Smooth muscle cell (in vitro differentiated cells): ENCODE measurements around the gene GON4L. TPM values are rescaled to one million over a fixed set of nuclear protein-coding genes. Genes with fewer than 3 reads are reported as not detected.

ENCODE experiments used
- DNase-seq: peaks from one replicate; lab custom pipeline; 2025; ENCODE audit not compliant: unreplicated experiment; lab: John Stamatoyannopoulos, UW
- H2AFZ ChIP-seq: fragments of 200-600 bp; sonication (generic); 2 replicates; pipeline ENCODE4 v1.6.0; 2016; ENCODE audit warnings: antibody characterized with exemption, low read depth, mild to moderate bottlenecking
- H3F3A ChIP-seq: fragments of 200-600 bp; sonication (generic); 2 replicates; pipeline ENCODE4 v1.6.0; 2017; ENCODE audit warnings: antibody characterized with exemption, low read depth
- H3K27ac ChIP-seq: fragments of 200-600 bp; sonication (generic); 2 replicates; pipeline ENCODE4 v1.5.1; 2016; ENCODE audit warnings: low read depth, mild to moderate bottlenecking
- H3K27me3 ChIP-seq: fragments of 200-600 bp; sonication (generic); 2 replicates; pipeline ENCODE4 v1.6.1; 2016; ENCODE audit warnings: low read depth, mild to moderate bottlenecking
- H3K36me3 ChIP-seq: fragments of 200-600 bp; sonication (generic); 2 replicates; pipeline ENCODE4 v1.5.1; 2016; ENCODE audit warnings: low read depth
- H3K4me1 ChIP-seq: fragments of 200-600 bp; sonication (generic); 2 replicates; pipeline ENCODE4 v1.5.1; 2016; ENCODE audit warnings: low read depth
- H3K4me2 ChIP-seq: fragments of 200-600 bp; sonication (generic); 2 replicates; pipeline ENCODE4 v1.6.0; 2016; ENCODE audit warnings: mild to moderate bottlenecking
- H3K4me3 ChIP-seq: fragments of 200-600 bp; sonication (generic); 2 replicates; pipeline ENCODE4 v1.5.1; 2016; ENCODE audit warnings: mild to moderate bottlenecking
- H3K79me2 ChIP-seq: fragments of 200-600 bp; sonication (generic); 2 replicates; pipeline ENCODE4 v1.6.0; 2016; ENCODE audit warnings: low read depth, mild to moderate bottlenecking
- H3K9ac ChIP-seq: fragments of 200-600 bp; sonication (generic); 2 replicates; pipeline ENCODE4 v1.6.0; 2016; ENCODE audit warnings: low read depth
- H3K9me3 ChIP-seq: fragments of 200-600 bp; sonication (generic); replicated peaks from 2 replicates; pipeline ENCODE4 v1.5.1; 2016; ENCODE audit warnings: low read depth
- H4K20me1 ChIP-seq: fragments of 200-600 bp; sonication (generic); 2 replicates; pipeline ENCODE4 v1.6.0; 2016; ENCODE audit warnings: low read depth
- WGBS: methylation state at CpG from one replicate; pipeline ENCODE4 v1.1.7; 2016; ENCODE audit warnings: low lambda C conversion rate; 5-methylcytosine and 5-hydroxymethylcytosine counted together
- polyA plus RNA-seq: library from polyadenylated mRNA; unstranded; fragments of >200 nt; fragmentation: Nextera tagmentation; extraction: Ambion mirVana; gene quantifications from 2 replicates; pipeline ENCODE4 v1.2.1, GENCODE V29; 2016
- total RNA-seq: library from RNA; depleted of rRNA; stranded (reverse); fragments of >200 nt; gene quantifications from 2 replicates; pipeline ENCODE4 v1.2.3, GENCODE V29; 2014
- TF ChIP-seq, protein P1 (sequence below): fragments of 200-600 bp; sonication (generic); IDR thresholded peaks from 2 replicates; pipeline ENCODE4 v1.5.1; 2017; ENCODE audit warnings: borderline replicate concordance, mild to moderate bottlenecking, antibody characterized with exemption; ENCODE audit not compliant: insufficient read depth, poor library complexity, severe bottlenecking

GON4L gene
- total and polyA plus RNA-seq, 2 experiments from 2014 or later, result 21.0 to 40.8 TPM

- no peak overlapping the region for H3K27ac ChIP-seq
- DNase-seq, result no peak
- H3K36me3 ChIP-seq, result peaks cover 10% of the 10 kb centered on the region
- no peaks in the 10 kb centered on the region for H3K79me2 ChIP-seq
- TF ChIP-seq, protein P1, sequence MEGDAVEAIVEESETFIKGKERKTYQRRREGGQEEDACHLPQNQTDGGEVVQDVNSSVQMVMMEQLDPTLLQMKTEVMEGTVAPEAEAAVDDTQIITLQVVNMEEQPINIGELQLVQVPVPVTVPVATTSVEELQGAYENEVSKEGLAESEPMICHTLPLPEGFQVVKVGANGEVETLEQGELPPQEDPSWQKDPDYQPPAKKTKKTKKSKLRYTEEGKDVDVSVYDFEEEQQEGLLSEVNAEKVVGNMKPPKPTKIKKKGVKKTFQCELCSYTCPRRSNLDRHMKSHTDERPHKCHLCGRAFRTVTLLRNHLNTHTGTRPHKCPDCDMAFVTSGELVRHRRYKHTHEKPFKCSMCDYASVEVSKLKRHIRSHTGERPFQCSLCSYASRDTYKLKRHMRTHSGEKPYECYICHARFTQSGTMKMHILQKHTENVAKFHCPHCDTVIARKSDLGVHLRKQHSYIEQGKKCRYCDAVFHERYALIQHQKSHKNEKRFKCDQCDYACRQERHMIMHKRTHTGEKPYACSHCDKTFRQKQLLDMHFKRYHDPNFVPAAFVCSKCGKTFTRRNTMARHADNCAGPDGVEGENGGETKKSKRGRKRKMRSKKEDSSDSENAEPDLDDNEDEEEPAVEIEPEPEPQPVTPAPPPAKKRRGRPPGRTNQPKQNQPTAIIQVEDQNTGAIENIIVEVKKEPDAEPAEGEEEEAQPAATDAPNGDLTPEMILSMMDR, result no peak
- no peaks in the 10 kb centered on the region for H3K9me3 ChIP-seq
- H3K4me2 ChIP-seq, result no peak overlapping the region
- H3K27me3 ChIP-seq, result no peaks in the 10 kb centered on the region
- H4K20me1 ChIP-seq, result no peaks in the 10 kb centered on the region
- H3K9ac ChIP-seq, result no peak overlapping the region
- no peak overlapping the region for H3K4me3 ChIP-seq
- no peak overlapping the region for H2AFZ ChIP-seq
- WGBS, result 97% methylated on average over 1 of the region's 1 CpG
- no peaks in the 10 kb centered on the region for H3K4me1 ChIP-seq
- H3F3A ChIP-seq, result peaks cover 4% of the 10 kb centered on the region
These were observed 63.8 kb downstream of the GON4L start for GRCh38 chr1:155793213-155793612.

DNA sequence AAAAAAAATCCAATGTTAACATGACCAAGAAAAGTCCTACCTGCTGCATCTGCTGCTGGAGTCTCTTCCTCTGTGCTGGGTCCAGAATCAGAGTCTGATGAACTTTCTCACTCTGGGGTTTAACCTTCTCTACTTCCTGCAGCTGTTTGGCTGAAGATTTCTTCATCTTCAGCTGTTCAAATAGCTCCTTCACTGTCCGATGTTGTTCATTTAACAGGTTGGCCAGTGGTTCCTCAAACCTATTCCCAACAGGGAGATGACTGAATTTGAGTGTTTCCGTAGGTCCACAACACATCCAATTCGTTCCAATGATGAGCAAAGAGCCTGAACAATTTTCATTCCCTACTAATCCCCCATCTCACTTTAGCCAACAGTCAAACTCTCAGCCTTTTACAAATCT, 79.4 kb downstream of the GON4L start:
- 98% methylated on average over 3 of the region's 3 CpGs for WGBS
- peaks cover 28% of the 10 kb centered on the region for H3K36me3 ChIP-seq

DNA sequence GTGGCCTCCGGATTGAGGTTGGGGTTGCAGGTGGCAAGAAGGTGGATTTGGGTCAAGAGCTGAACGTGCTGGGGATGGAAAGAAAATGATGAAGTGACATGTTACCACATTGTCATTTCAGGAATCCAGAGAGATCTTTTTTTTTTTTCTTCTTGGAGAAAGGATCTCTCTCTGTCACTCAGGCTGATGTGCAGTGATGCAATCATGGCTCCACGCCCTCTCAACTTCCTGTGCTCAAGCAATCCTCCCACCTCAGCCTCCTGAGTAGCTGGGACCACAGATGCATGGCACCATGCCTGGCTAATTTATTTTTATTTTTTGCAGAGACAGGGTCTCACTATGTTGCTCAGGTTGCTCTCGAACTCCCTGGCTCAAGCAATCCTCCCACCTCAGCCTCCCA, 80.6 kb downstream of the GON4L start:
- Histone ChIP-seq H2AFZ (no peak overlapping the region), H3K4me1 (no peaks in the 10 kb centered on the region), H3K4me3 (no peak overlapping the region), H3K79me2 (no peaks in the 10 kb centered on the region), H3K27me3 (no peaks in the 10 kb centered on the region), H3K27ac (no peak overlapping the region), H3K4me2 (no peak overlapping the region), H4K20me1 (no peaks in the 10 kb centered on the region), H3K36me3 (peaks cover 35% of the 10 kb centered on the region), H3F3A (no peaks in the 10 kb centered on the region), H3K9ac (no peak overlapping the region), H3K9me3 (no peaks in the 10 kb centered on the region)
- DNase-seq, result no peak
- WGBS, result 94% methylated on average over 4 of the region's 4 CpGs
- TF ChIP-seq, protein P1, result no peak

More for the DNA sequence above, 79.4 kb downstream of the GON4L start:
- H4K20me1 ChIP-seq, result no peaks in the 10 kb centered on the region
- no peak overlapping the region for H3K4me2 ChIP-seq
- no peak for DNase-seq
- H3F3A ChIP-seq, result no peaks in the 10 kb centered on the region
- no peak overlapping the region for H3K27ac ChIP-seq
- no peak overlapping the region for H3K9ac ChIP-seq
- H3K4me1 ChIP-seq, result no peaks in the 10 kb centered on the region
- H3K9me3 ChIP-seq, result no peaks in the 10 kb centered on the region
- H3K27me3 ChIP-seq, result no peaks in the 10 kb centered on the region
- H3K79me2 ChIP-seq, result no peaks in the 10 kb centered on the region
- TF ChIP-seq, protein P1, result no peak
- H3K4me3 ChIP-seq, result no peak overlapping the region
- no peak overlapping the region for H2AFZ ChIP-seq

DNA sequence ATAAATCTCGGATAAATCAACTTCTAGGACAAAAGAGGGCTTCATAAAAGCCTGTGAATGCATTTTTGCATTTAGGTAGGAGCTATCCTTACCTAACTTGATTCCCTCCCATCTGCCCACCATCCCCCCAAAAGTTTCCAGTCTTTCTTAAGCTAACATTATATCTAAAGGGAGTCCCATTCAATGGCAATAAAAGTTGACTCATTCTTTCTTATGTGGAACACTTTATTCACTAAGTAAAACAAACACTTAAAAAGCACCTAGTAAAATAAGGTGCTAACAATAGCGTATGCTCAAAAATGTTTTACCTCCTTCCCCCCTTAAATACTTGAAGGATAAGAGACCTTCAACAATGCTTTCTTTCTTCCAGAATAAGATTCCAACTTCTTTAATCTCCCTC, 83.8 kb downstream of the GON4L start:
- Histone ChIP-seq H3K79me2 (no peaks in the 10 kb centered on the region), H2AFZ (no peak overlapping the region), H4K20me1 (no peaks in the 10 kb centered on the region), H3K4me2 (no peak overlapping the region), H3K9me3 (no peaks in the 10 kb centered on the region), H3K27ac (no peak overlapping the region), H3K4me1 (no peaks in the 10 kb centered on the region), H3K4me3 (no peak overlapping the region), H3F3A (no peaks in the 10 kb centered on the region), H3K36me3 (peaks cover 47% of the 10 kb centered on the region), H3K27me3 (no peaks in the 10 kb centered on the region), H3K9ac (no peak overlapping the region)
- TF ChIP-seq, protein P1, result no peak
- DNase-seq, result no peak
- 84% methylated on average over 2 of the region's 2 CpGs for WGBS
